NCI-H2107 treated with DMSO at 0.1 percent for 48 hours (cell line): ENCODE measurements around the gene HOXB9.

ENCODE experiments used
- DNase-seq: peaks from one replicate; lab custom pipeline; 2025; ENCODE audit not compliant: unreplicated experiment; lab: John Stamatoyannopoulos, UW

HOXB9 gene

GRCh38 chr17:48626245-48627117 is at the start of gene HOXB9:
Gene HOXB9 (minus strand): TSS chr17:48626358. CDS start chr17:48626269, 89 bp downstream.
- no peak for DNase-seq

GRCh38 chr17:48672340-48672739 is 46.2 kb upstream of the HOXB9 start:
- DNase-seq, result no peak

GRCh38 chr17:48671697-48672171 is 45.6 kb upstream of the HOXB9 start:
- peak; percentile 16 for DNase-seq

GRCh38 chr17:48663134-48663924 is 37.2 kb upstream of the HOXB9 start:
- no peak for DNase-seq

- DNase-seq, result no peak
These were observed 29.8 kb upstream of the HOXB9 start for GRCh38 chr17:48655913-48656312.

GRCh38 chr17:48649741-48650140 is 23.6 kb upstream of the HOXB9 start:
- DNase-seq, result no peak

- DNase-seq, result no peak
These were observed 21.7 kb upstream of the HOXB9 start for GRCh38 chr17:48647963-48648245.

- no peak for DNase-seq
These were observed 21.2 kb upstream of the HOXB9 start for GRCh38 chr17:48647103-48647962.

GRCh38 chr17:48646183-48647102 is 20.3 kb upstream of the HOXB9 start:
- no peak for DNase-seq

GRCh38 chr17:48645639-48646182 is 19.6 kb upstream of the HOXB9 start:
- no peak for DNase-seq

- no peak for DNase-seq
These were observed 18.9 kb upstream of the HOXB9 start for GRCh38 chr17:48644910-48645557.

GRCh38 chr17:48644159-48644558 is 18.0 kb upstream of the HOXB9 start:
- no peak for DNase-seq

GRCh38 chr17:48643697-48644012 is 17.5 kb upstream of the HOXB9 start:
- DNase-seq, result no peak

- DNase-seq, result no peak
These were observed 16.9 kb upstream of the HOXB9 start for GRCh38 chr17:48642843-48643696.

GRCh38 chr17:48642059-48642842 is 16.1 kb upstream of the HOXB9 start:
- DNase-seq, result no peak

- DNase-seq, result no peak
These were observed 15.4 kb upstream of the HOXB9 start for GRCh38 chr17:48641541-48642058.

- no peak for DNase-seq
These were observed 14.7 kb upstream of the HOXB9 start for GRCh38 chr17:48640858-48641180.
